Activated naive CD4-positive, alpha-beta T cell treated with anti-CD3 and anti-CD28 coated beads, Interleukin-2, amount 50 U/mL, for 16 hours (primary cell): Measurements from ENCODE around the gene GPI.

Experiments used
- DNase-seq: peaks from one replicate; pipeline ENCODE4 v3.0.0-alpha.2; 2020

GPI gene

GRCh38 chr19:34408411-34408810 is 43.4 kb downstream of the GPI start:
- no peak for DNase-seq

GRCh38 chr19:34409189-34410164 is 44.5 kb downstream of the GPI start:
- no peak for DNase-seq

GRCh38 chr19:34411216-34411615 is 46.2 kb downstream of the GPI start:
- no peak for DNase-seq

- no peak for DNase-seq
Observed at GRCh38 chr19:34416021-34416545, 51.1 kb downstream of the GPI start.

GRCh38 chr19:34418300-34418699 is 53.3 kb downstream of the GPI start:
- no peak for DNase-seq

- DNase-seq, result no peak
Observed at GRCh38 chr19:34426096-34426661, 61.2 kb downstream of the GPI start.

GRCh38 chr19:34428549-34429285 is 63.7 kb downstream of the GPI start:
- DNase-seq, result peak; percentile 45

- DNase-seq, result no peak
Observed at GRCh38 chr19:34429553-34429952, 64.6 kb downstream of the GPI start.

GRCh38 chr19:34430738-34431625 is 66.0 kb downstream of the GPI start:
- DNase-seq, result no peak

GRCh38 chr19:34431681-34432402 is 66.8 kb downstream of the GPI start:
- DNase-seq, result no peak

- DNase-seq, result no peak
Observed at GRCh38 chr19:34432797-34433196, 67.8 kb downstream of the GPI start.

GRCh38 chr19:34436716-34437115 is 71.7 kb downstream of the GPI start:
- DNase-seq, result no peak

GRCh38 chr19:34448191-34448590 is 83.2 kb downstream of the GPI start:
- DNase-seq, result no peak
